Right lobe of liver (tissue), 6 donors: Measurements from ENCODE around the gene PFKFB3. TPM values are rescaled to one million over a fixed set of nuclear protein-coding genes. Genes with fewer than 3 reads are reported as not detected.

ENCODE experiments used
- ATAC-seq, 4 donors: fragments of 200-7000 bp; cut with Tn5 transposase; one replicate each; pipeline ENCODE4 v1.9.1; 2020; ENCODE audit warnings: mild to moderate bottlenecking in 4 of 4, moderate library complexity in 4 of 4
- DNase-seq, 3 donors: peaks; one replicate each; pipeline ENCODE4 v3.0.0-alpha.2; 2020
- H3K27ac ChIP-seq, 3 donors: fragments of 200-600 bp; one replicate each; pipeline ENCODE4 v1.8.0; 2022
- H3K27me3 ChIP-seq, 2 donors: fragments of 200-600 bp; one replicate each; pipeline ENCODE4 v1.8.0; 2022
- H3K36me3 ChIP-seq, 4 donors: fragments of 200-600 bp; sonication (generic) in 1 of 4; one replicate each; pipeline versions ENCODE4 v1.5.1 to v1.8.0; 2017 to 2022; ENCODE audit warnings: control low read depth in 1 of 4
- H3K4me1 ChIP-seq, 4 donors: fragments of 200-600 bp; sonication (generic) in 1 of 4; one replicate each; pipeline versions ENCODE4 v1.5.1 to v1.8.0; 2017 to 2022; ENCODE audit warnings: control low read depth in 1 of 4
- H3K4me3 ChIP-seq, 3 donors: fragments of 200-600 bp; one replicate each; pipeline ENCODE4 v1.8.0; 2022
- H3K9me3 ChIP-seq, 4 donors: fragments of 200-600 bp; sonication (generic) in 1 of 4; one replicate each; pipeline versions ENCODE4 v1.5.1 to v1.8.0; 2017 to 2022; ENCODE audit warnings: control low read depth in 1 of 4
- POLR2A ChIP-seq: fragments of 450-650 bp; IDR thresholded peaks from one replicate; pipeline ENCODE4 v1.6.1; 2017; ENCODE audit warnings: antibody characterized with exemption, mild to moderate bottlenecking
- WGBS: methylation state at CpG from one replicate; pipeline ENCODE4 v1.1.6; 2018; ENCODE audit warnings: low coverage, low lambda C conversion rate; ENCODE audit not compliant: insufficient coverage; ENCODE audit errors: missing lambda C conversion rate; 5-methylcytosine and 5-hydroxymethylcytosine counted together
- intact Hi-C, 2 donors: fragments of 100-400 bp; cut with DNase I; formaldehyde crosslinking; loops; one replicate each; pipeline versions ENCODE4 v1.11.2 to v1.14.1; 2022
- total RNA-seq, 6 experiments: library from RNA; depleted of rRNA in 2 of 6; stranded (reverse); fragments of >200 nt in 2 of 6; fragmentation: NEBNext Ultra II Directional in 3 of 6; extraction: Animal tissue kit (Norgen Biotek cat#: 25700) in 3 of 6; gene quantifications; one replicate each; pipeline versions ENCODE4 v1.1.0 to v1.2.4, GENCODE V29; 2016 to 2023
- TF ChIP-seq, protein P1 (sequence below), 4 donors: fragments of 200-600 bp in 3 of 4; fragments of 450-650 bp in 1 of 4; IDR thresholded peaks; one replicate each; pipeline versions ENCODE4 v1.5.1 to v1.8.0; 2016 to 2022; ENCODE audit warnings: antibody characterized with exemption in 4 of 4, mild to moderate bottlenecking in 2 of 4
- donor health status: DM: no; HTN: yes; CAD: no.
- donor health status: DM: no; HTN: no; CAD: no.
- donor health status: DM: no; HTN: no; CAD: no.
- donor health status: DM: no; HTN: yes; CAD: no.
- donor health status: DM: no; HTN: yes; CAD: no.

PFKFB3 gene
- total RNA-seq, 6 experiments from 2014 or later = 6.8 to 57.8 (median 20.8) TPM

DNA sequence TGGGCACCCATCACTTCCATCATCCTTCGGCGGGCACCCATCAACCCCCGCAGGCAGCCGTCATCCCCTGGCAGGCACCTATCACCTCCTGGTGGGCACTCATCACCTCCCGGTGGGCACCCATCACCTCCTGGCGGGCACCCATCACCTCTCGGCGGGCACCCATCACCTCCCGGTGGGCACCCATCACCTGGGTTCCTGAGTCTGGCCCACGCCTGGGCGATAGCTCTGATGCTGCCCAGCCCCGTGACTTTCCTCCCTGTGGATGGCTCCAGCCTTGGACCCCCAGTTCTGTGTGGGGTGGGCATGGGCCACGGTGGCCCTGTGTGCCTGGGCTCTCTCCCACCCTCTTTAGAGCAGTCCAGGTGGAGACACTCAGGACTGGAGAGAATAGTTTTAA, 29.0 kb downstream of the PFKFB3 start:
- Histone ChIP-seq H3K27me3 (no peaks in the 10 kb centered on the region), H3K9me3 (no peaks in the 10 kb centered on the region), H3K4me1 (no peaks in the 10 kb centered on the region), H3K36me3 (peaks cover 0 to 42% (median 6%) of the 10 kb centered on the region in 4 donors), H3K27ac (no peak overlapping the region), H3K4me3 (no peak overlapping the region)
- DNase-seq (peak in 1 of 3 donors; percentile 44), ATAC-seq (no peak)
- intact Hi-C loops = no loop called here
- no CpG with 5 or more reads among the region's 13 CpGs for WGBS
- TF ChIP-seq POLR2A = no peak
- TF ChIP-seq, protein P1, sequence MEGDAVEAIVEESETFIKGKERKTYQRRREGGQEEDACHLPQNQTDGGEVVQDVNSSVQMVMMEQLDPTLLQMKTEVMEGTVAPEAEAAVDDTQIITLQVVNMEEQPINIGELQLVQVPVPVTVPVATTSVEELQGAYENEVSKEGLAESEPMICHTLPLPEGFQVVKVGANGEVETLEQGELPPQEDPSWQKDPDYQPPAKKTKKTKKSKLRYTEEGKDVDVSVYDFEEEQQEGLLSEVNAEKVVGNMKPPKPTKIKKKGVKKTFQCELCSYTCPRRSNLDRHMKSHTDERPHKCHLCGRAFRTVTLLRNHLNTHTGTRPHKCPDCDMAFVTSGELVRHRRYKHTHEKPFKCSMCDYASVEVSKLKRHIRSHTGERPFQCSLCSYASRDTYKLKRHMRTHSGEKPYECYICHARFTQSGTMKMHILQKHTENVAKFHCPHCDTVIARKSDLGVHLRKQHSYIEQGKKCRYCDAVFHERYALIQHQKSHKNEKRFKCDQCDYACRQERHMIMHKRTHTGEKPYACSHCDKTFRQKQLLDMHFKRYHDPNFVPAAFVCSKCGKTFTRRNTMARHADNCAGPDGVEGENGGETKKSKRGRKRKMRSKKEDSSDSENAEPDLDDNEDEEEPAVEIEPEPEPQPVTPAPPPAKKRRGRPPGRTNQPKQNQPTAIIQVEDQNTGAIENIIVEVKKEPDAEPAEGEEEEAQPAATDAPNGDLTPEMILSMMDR (IDR thresholded peaks at IDR 0.05) = no peak

DNA sequence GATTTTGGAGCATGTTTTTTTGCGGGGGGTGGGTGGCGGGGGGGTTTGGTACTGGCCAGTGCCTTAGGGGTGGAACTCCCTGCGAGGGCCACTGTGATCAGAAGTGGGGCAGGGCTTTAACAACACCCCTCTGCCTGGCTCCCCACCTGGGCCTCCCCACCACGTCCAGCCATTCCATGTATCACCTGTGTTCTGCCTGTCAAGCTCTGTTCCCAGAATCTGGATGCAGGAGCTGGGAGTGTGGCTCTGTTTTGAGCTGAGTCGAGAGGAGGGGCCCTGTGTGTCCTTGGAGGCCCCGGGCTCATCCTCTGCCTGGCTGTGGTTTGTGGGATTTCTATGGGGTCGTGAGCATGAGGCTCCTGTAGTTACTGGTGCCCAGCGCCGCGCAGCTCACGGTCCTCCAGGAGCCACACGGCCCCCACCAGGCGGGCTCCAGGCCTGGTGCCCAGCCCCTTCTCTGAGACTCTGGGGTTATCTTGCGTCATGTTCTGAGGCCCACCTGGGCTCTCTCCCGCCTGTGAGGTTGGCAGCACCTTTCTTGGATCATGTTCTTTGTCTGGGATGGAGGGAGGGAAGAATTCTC, 29.6 kb downstream of the PFKFB3 start:
- Histone ChIP-seq H3K27ac (no peak overlapping the region), H3K36me3 (peaks cover 0 to 36% (median 5%) of the 10 kb centered on the region in 4 donors), H3K4me3 (no peak overlapping the region), H3K9me3 (no peaks in the 10 kb centered on the region), H3K4me1 (no peaks in the 10 kb centered on the region), H3K27me3 (no peaks in the 10 kb centered on the region)
- intact Hi-C loops = no loop called here
- 92% methylated on average over 2 of the region's 15 CpGs for WGBS
- DNase-seq (peak in 1 of 3 donors; percentile 38), ATAC-seq (peak in 1 of 4 donors; percentile 5)
- TF ChIP-seq POLR2A = no peak
- TF ChIP-seq, protein P1 (IDR thresholded peaks at IDR 0.05) = no peak

DNA sequence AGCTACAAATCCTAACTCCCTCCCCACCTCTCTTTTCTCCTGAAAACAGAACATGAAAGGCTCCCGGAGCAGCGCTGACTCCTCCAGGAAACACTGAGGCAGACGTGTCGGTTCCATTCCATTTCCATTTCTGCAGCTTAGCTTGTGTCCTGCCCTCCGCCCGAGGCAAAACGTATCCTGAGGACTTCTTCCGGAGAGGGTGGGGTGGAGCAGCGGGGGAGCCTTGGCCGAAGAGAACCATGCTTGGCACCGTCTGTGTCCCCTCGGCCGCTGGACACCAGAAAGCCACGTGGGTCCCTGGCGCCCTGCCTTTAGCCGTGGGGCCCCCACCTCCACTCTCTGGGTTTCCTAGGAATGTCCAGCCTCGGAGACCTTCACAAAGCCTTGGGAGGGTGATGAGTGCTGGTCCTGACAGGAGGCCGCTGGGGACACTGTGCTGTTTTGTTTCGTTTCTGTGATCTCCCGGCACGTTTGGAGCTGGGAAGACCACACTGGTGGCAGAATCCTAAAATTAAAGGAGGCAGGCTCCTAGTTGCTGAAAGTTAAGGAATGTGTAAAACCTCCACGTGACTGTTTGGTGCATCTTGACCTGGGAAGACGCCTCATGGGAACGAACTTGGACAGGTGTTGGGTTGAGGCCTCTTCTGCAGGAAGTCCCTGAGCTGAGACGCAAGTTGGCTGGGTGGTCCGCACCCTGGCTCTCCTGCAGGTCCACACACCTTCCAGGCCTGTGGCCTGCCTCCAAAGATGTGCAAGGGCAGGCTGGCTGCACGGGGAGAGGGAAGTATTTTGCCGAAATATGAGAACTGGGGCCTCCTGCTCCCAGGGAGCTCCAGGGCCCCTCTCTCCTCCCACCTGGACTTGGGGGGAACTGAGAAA, 30.4 kb downstream of the PFKFB3 start:
- DNase-seq = no peak
- no peaks in the 10 kb centered on the region for H3K4me1 ChIP-seq
- no peak for TF ChIP-seq POLR2A
- TF ChIP-seq, protein P1 (IDR thresholded peaks at IDR 0.05) = no peak
- no peaks in the 10 kb centered on the region for H3K9me3 ChIP-seq
- intact Hi-C loops = no loop called here
- WGBS = 87% methylated on average over 14 of the region's 28 CpGs
- ATAC-seq = no peak
- no peaks in the 10 kb centered on the region for H3K27me3 ChIP-seq
- no peak overlapping the region for H3K4me3 ChIP-seq
- H3K36me3 ChIP-seq = peaks cover 0 to 28% (median 2%) of the 10 kb centered on the region in 4 donors
- no peak overlapping the region for H3K27ac ChIP-seq

DNA sequence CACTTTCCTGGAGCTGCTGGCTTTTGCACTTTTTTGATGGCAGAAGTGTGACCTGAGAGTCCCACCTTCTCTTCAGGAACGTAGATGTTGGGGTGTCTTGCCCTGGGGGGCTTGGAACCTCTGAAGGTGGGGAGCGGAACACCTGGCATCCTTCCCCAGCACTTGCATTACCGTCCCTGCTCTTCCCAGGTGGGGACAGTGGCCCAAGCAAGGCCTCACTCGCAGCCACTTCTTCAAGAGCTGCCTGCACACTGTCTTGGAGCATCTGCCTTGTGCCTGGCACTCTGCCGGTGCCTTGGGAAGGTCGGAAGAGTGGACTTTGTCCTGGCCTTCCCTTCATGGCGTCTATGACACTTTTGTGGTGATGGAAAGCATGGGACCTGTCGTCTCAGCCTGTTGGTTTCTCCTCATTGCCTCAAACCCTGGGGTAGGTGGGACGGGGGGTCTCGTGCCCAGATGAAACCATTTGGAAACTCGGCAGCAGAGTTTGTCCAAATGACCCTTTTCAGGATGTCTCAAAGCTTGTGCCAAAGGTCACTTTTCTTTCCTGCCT, 31.1 kb downstream of the PFKFB3 start:
- TF ChIP-seq, protein P1 (IDR thresholded peaks at IDR 0.05) = no peak
- TF ChIP-seq POLR2A = no peak
- intact Hi-C loops = no loop called here
- WGBS = 77% methylated on average over 4 of the region's 11 CpGs

More for the DNA sequence above, 31.1 kb downstream of the PFKFB3 start:
- Histone ChIP-seq H3K27me3 (no peaks in the 10 kb centered on the region), H3K36me3 (peaks cover 0 to 24% (median 2%) of the 10 kb centered on the region in 4 donors), H3K4me1 (no peaks in the 10 kb centered on the region), H3K9me3 (no peaks in the 10 kb centered on the region), H3K27ac (no peak overlapping the region), H3K4me3 (no peak overlapping the region)
- no peak for DNase-seq
- ATAC-seq = no peak
